Measurements from ENCODE around the gene PRKN. TPM values are rescaled to one million over a fixed set of nuclear protein-coding genes. Genes with fewer than 3 reads are reported as not detected.

PRKN gene
- total RNA-seq, 4 donors from 2014 or later, result 5.2 to 121 (median 6.9) TPM

DNA sequence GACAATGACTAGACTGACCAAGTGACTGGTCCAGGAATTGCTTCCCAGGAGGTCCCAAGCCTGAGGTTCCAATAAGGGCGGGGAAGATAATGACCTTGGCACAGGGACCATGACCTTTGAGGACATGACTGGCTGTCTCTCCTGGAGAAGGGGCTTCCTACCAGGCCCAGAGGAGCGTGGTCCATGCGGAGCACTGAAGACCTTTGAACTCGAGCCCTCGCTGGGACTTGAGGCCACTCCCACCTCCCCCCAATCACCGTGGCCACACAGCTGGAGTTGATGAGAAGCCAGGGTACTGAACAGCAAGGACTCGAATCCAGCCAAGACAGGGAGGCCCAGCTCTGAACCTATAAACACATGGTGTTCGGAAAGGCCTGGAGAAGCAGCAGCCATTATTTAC is 677.0 kb downstream of the PRKN start:
- no peaks in the 10 kb centered on the region for H3K4me1 ChIP-seq
- H3K27me3 ChIP-seq, result no peaks in the 10 kb centered on the region
- H3K27ac ChIP-seq, result no peak overlapping the region
- 91 to 96% methylated on average over 8 of the region's 8 CpGs for WGBS, 2 donors
- H3K4me3 ChIP-seq (replicated peaks in 1 of 3), result no peak overlapping the region
- no peak for DNase-seq
- no peaks in the 10 kb centered on the region for H3K36me3 ChIP-seq
- no peak for TF ChIP-seq POLR2A (IDR thresholded peaks at IDR 0.05)
- TF ChIP-seq, protein P1, sequence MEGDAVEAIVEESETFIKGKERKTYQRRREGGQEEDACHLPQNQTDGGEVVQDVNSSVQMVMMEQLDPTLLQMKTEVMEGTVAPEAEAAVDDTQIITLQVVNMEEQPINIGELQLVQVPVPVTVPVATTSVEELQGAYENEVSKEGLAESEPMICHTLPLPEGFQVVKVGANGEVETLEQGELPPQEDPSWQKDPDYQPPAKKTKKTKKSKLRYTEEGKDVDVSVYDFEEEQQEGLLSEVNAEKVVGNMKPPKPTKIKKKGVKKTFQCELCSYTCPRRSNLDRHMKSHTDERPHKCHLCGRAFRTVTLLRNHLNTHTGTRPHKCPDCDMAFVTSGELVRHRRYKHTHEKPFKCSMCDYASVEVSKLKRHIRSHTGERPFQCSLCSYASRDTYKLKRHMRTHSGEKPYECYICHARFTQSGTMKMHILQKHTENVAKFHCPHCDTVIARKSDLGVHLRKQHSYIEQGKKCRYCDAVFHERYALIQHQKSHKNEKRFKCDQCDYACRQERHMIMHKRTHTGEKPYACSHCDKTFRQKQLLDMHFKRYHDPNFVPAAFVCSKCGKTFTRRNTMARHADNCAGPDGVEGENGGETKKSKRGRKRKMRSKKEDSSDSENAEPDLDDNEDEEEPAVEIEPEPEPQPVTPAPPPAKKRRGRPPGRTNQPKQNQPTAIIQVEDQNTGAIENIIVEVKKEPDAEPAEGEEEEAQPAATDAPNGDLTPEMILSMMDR (IDR thresholded peaks at IDR 0.05), result no peak
- intact Hi-C loops (cut with DNase I), result no loop called here
- no peaks in the 10 kb centered on the region for H3K9me3 ChIP-seq

- WGBS, 2 donors, result 91 to 94% methylated on average over 5 of the region's 5 CpGs
- Histone ChIP-seq H3K27me3 (no peaks in the 10 kb centered on the region), H3K4me3 (replicated peaks in 1 of 3) (no peak overlapping the region), H3K9me3 (no peaks in the 10 kb centered on the region), H3K27ac (no peak overlapping the region), H3K36me3 (no peaks in the 10 kb centered on the region), H3K4me1 (no peaks in the 10 kb centered on the region)
- no peak for DNase-seq
- TF ChIP-seq, protein P1 (IDR thresholded peaks at IDR 0.05), result no peak
- no peak for TF ChIP-seq POLR2A (IDR thresholded peaks at IDR 0.05)
- intact Hi-C loops (cut with DNase I), result no loop called here
Observed at GRCh38 chr6:162046324-162046723, 681.2 kb downstream of the PRKN start.

- no peak for DNase-seq
- no peak overlapping the region for H3K27ac ChIP-seq
- intact Hi-C loops (cut with DNase I), result no loop called here
- no peaks in the 10 kb centered on the region for H3K27me3 ChIP-seq
- H3K9me3 ChIP-seq, result no peaks in the 10 kb centered on the region
- H3K4me3 ChIP-seq (replicated peaks in 1 of 3), result no peak overlapping the region
- TF ChIP-seq, protein P1 (IDR thresholded peaks at IDR 0.05), result no peak
- no peak for TF ChIP-seq POLR2A (IDR thresholded peaks at IDR 0.05)
- WGBS, 2 donors, result 79 to 84% methylated on average over 4 of the region's 4 CpGs
- no peaks in the 10 kb centered on the region for H3K36me3 ChIP-seq
- H3K4me1 ChIP-seq, result no peaks in the 10 kb centered on the region
Observed at GRCh38 chr6:162032620-162033019, 694.9 kb downstream of the PRKN start.

DNA sequence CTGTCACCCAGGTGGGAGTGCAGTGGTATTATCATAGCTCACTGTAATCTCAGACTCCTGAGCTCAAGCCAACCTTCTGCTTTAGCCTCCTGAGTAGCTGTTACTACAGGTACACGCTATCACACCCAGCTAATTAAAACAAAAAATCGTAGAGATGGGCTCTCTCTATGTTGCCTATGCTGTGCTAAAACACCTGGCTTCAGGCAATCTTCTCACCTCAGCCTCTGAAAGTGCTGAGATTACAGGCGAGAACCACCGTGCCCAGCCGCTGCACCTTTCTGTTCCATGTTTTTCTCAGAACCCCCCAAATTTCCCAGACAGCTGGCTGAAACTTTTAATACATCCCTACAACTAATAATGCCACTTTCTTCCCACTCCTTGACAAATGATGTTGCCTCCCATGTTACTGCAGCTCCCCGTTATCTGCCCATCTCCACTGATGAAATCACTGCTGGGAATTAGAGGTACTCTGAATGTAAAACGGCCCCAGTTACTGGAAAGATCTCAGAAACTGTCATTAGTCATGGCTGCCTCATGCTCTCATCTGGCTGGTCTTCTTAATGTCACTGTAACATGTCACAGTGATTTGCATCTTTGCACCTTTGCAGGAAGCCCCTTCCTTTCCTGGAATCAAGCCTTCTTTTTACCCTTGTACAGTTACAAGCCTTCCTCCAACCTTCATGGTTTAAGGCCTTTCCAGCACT is 697.5 kb downstream of the PRKN start:
- 74 to 81% methylated on average over 7 of the region's 7 CpGs for WGBS, 2 donors
- TF ChIP-seq POLR2A (IDR thresholded peaks at IDR 0.05), result no peak
- TF ChIP-seq, protein P1 (IDR thresholded peaks at IDR 0.05), result no peak
- no peaks in the 10 kb centered on the region for H3K9me3 ChIP-seq
- no peaks in the 10 kb centered on the region for H3K36me3 ChIP-seq
- H3K4me1 ChIP-seq, result no peaks in the 10 kb centered on the region
- DNase-seq, result no peak
- H3K27ac ChIP-seq, result no peak overlapping the region
- intact Hi-C loops (cut with DNase I), result no loop called here
- no peak overlapping the region for H3K4me3 ChIP-seq (replicated peaks in 1 of 3)
- no peaks in the 10 kb centered on the region for H3K27me3 ChIP-seq

DNA sequence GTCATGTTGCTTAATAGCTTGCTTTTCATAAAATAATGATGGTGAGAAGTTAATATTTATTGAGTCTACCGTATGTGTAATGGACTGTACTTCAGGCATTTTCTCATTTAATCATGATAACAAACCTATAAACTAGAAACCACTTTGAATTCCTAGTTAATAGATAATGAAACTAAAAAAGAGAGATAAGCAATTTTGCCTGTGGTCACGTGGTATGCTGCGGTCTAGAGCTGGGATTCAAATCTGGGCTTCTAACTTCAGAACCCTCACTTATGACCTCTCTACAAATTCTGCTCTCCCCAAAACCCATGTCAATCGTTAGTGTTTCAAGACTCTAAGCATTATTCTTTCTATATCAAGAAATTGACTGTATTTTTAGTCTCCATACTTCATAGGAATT is 700.7 kb downstream of the PRKN start:
- H3K27me3 ChIP-seq, result no peaks in the 10 kb centered on the region
- H3K9me3 ChIP-seq, result no peaks in the 10 kb centered on the region
- no peaks in the 10 kb centered on the region for H3K4me1 ChIP-seq
- intact Hi-C loops (cut with DNase I), result no loop called here
- TF ChIP-seq POLR2A (IDR thresholded peaks at IDR 0.05), result no peak
- TF ChIP-seq, protein P1 (IDR thresholded peaks at IDR 0.05), result no peak
- H3K36me3 ChIP-seq, result no peaks in the 10 kb centered on the region
- no peak overlapping the region for H3K27ac ChIP-seq
- WGBS, 2 donors, result 85 to 86% methylated on average over 4 of the region's 4 CpGs
- DNase-seq, result no peak
- H3K4me3 ChIP-seq (replicated peaks in 1 of 3), result no peak overlapping the region

Data from thyroid gland (tissue), 4 donors.